Measurements from ENCODE around the gene PRX. TPM values are rescaled to one million over a fixed set of nuclear protein-coding genes. Genes with fewer than 3 reads are reported as not detected.

PRX gene
- total and polyA plus RNA-seq, 2 of the 13 experiments (the other 11 are each of a cell fraction or from before 2014, with no cell fraction given): 0.66 TPM

DNA sequence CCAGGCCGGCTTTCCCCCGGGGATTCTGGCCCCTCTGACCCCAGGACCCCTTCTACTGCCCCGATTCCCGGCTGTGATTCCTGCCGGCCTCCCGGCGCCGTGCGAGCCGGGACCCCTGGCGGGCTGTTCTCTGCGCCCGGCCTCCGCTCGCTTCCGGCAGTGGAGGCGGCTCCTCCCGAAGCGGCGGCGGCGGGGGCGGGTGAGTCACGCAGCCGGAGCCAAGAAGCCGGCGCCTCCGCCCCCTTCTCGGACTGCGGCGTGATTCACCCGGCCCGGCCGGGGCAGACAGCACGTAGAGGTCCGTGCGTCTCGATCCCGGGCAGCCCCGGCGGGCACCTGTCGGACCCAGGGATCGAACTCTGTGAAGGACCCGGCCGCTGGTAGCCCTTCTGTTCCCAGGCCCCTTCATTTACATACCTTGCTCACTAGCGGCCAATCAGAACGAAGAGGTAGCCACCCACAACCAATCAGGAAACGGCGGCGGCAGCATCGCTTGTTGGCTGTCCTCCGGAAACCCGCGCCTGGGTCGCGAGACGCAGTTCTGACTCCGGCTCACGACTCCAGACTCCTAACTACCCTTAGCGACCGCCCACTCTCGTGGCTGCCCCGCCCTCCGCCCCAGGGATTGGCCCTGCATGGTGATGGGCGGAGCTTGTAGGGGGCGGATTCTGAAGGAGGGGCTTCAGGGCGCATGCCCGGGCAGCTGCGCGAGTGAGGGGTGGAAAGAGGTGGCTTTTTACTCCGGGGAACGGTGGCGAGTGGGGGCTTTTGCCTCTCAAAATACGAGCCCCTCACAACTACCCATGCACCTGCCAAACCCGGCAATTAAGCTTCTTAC is 12.5 kb upstream of the PRX start, which contains the start of gene SERTAD1 (continued):
- TF ChIP-seq MLXIP (CRISPR knock-in tag; IDR thresholded peaks at IDR 0.05; ENCODE audit: borderline replicate concordance) (no peak), ZFP36L2 (CRISPR knock-in tag; IDR thresholded peaks at IDR 0.05) (no peak), RARG (CRISPR knock-in tag; IDR thresholded peaks at IDR 0.05; ENCODE audit: low read depth) (no peak), TBL1XR1 (IDR thresholded peaks at IDR 0.05; ENCODE audit: borderline replicate concordance, low read length, partially characterized antibody) (peak; percentile 24), SMC3 (IDR thresholded peaks at IDR 0.05; ENCODE audit: low read length) (no peak), POLR2G (IDR thresholded peaks at IDR 0.05; ENCODE audit: low read depth, low read length) (peak; percentile 98), ZBTB20 (CRISPR knock-in tag; IDR thresholded peaks at IDR 0.05; ENCODE audit: borderline replicate concordance, low read depth) (0 out of 2 replicates have a peak, but pooled peaks have one; percentile 26), ZNF776 (CRISPR knock-in tag; IDR thresholded peaks at IDR 0.05) (no peak), ZNF468 (CRISPR knock-in tag; IDR thresholded peaks at IDR 0.05) (no peak), ZNF326 (CRISPR knock-in tag; IDR thresholded peaks at IDR 0.05; ENCODE audit: borderline replicate concordance) (no peak), PAX8 (CRISPR knock-in tag; IDR thresholded peaks at IDR 0.05; ENCODE audit: borderline replicate concordance) (no peak), KLF11 (CRISPR knock-in tag; IDR thresholded peaks at IDR 0.05) (0 out of 2 replicates have a peak, but pooled peaks have one; percentile 22), FOSL1 (CRISPR knock-in tag; IDR thresholded peaks at IDR 0.05; ENCODE audit: borderline replicate concordance) (no peak; the same call in 1 of the 2 replicates), HOXA7 (CRISPR knock-in tag; IDR thresholded peaks at IDR 0.05) (no peak), XBP1 (CRISPR knock-in tag; IDR thresholded peaks at IDR 0.05) (no peak), MYNN (CRISPR knock-in tag; IDR thresholded peaks at IDR 0.05; ENCODE audit: low read depth) (no peak)
- TF ChIP-seq, protein P1, sequence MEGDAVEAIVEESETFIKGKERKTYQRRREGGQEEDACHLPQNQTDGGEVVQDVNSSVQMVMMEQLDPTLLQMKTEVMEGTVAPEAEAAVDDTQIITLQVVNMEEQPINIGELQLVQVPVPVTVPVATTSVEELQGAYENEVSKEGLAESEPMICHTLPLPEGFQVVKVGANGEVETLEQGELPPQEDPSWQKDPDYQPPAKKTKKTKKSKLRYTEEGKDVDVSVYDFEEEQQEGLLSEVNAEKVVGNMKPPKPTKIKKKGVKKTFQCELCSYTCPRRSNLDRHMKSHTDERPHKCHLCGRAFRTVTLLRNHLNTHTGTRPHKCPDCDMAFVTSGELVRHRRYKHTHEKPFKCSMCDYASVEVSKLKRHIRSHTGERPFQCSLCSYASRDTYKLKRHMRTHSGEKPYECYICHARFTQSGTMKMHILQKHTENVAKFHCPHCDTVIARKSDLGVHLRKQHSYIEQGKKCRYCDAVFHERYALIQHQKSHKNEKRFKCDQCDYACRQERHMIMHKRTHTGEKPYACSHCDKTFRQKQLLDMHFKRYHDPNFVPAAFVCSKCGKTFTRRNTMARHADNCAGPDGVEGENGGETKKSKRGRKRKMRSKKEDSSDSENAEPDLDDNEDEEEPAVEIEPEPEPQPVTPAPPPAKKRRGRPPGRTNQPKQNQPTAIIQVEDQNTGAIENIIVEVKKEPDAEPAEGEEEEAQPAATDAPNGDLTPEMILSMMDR (CRISPR knock-in tag; IDR thresholded peaks at IDR 0.05): peak; percentile 78
- TF ChIP-seq, protein P2, sequence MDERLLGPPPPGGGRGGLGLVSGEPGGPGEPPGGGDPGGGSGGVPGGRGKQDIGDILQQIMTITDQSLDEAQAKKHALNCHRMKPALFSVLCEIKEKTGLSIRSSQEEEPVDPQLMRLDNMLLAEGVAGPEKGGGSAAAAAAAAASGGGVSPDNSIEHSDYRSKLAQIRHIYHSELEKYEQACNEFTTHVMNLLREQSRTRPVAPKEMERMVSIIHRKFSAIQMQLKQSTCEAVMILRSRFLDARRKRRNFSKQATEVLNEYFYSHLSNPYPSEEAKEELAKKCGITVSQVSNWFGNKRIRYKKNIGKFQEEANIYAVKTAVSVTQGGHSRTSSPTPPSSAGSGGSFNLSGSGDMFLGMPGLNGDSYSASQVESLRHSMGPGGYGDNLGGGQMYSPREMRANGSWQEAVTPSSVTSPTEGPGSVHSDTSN (CRISPR knock-in tag; IDR thresholded peaks at IDR 0.05): no peak
- TF ChIP-seq, protein P3, sequence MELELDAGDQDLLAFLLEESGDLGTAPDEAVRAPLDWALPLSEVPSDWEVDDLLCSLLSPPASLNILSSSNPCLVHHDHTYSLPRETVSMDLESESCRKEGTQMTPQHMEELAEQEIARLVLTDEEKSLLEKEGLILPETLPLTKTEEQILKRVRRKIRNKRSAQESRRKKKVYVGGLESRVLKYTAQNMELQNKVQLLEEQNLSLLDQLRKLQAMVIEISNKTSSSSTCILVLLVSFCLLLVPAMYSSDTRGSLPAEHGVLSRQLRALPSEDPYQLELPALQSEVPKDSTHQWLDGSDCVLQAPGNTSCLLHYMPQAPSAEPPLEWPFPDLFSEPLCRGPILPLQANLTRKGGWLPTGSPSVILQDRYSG (CRISPR knock-in tag; IDR thresholded peaks at IDR 0.05): 0 out of 2 replicates have a peak, but pooled peaks have one; percentile 54

All from HepG2 (cell line).